Gastroesophageal sphincter (tissue), 4 donors: ENCODE results near the gene F2. TPM values are rescaled to one million over a fixed set of nuclear protein-coding genes. Genes with fewer than 3 reads are reported as not detected.

Source experiments
- ATAC-seq: fragments of 150-250 bp; one replicate; pipeline ENCODE4 v1.9.1; 2016; ENCODE audit warnings: mild to moderate bottlenecking, moderate library complexity
- H3K27ac ChIP-seq, 4 donors: fragments of 200-600 bp; sonication (generic) in 3 of 4; 1 replicate in 3 of 4; 2 replicates in 1 of 4; pipeline ENCODE4 v1.5.1; 2016 to 2019
- H3K27me3 ChIP-seq: fragments of 200-600 bp; sonication (generic); one replicate; pipeline ENCODE4 v1.5.1; 2019
- H3K36me3 ChIP-seq, 2 donors: fragments of 200-600 bp; sonication (generic); one replicate each; pipeline ENCODE4 v1.5.1; 2019; ENCODE audit warnings: control low read depth in 1 of 2
- H3K4me1 ChIP-seq, 3 donors: fragments of 200-600 bp; sonication (generic); 1 replicate in 2 of 3; 2 replicates in 1 of 3; pipeline ENCODE4 v1.5.1; 2016 to 2019; ENCODE audit warnings: control low read depth in 2 of 3
- H3K4me3 ChIP-seq, 2 donors: fragments of 200-600 bp; sonication (generic); one replicate each; pipeline ENCODE4 v1.5.1; 2019; ENCODE audit warnings: mild to moderate bottlenecking in 1 of 2, moderate library complexity in 1 of 2
- H3K9me3 ChIP-seq, 3 donors: fragments of 200-600 bp; sonication (generic); one replicate each; pipeline ENCODE4 v1.5.1; 2017 to 2019; ENCODE audit warnings: control low read depth in 2 of 3
- EP300 ChIP-seq: sonication (generic); formaldehyde crosslinking; IDR thresholded peaks from one replicate; pipeline ENCODE4 v1.6.1; 2017; ENCODE audit warnings: antibody characterized with exemption, mild to moderate bottlenecking
- POLR2A ChIP-seq, 2 donors: fragments of 450-650 bp; IDR thresholded peaks; one replicate each; pipeline ENCODE4 v1.6.1; 2017; ENCODE audit warnings: antibody characterized with exemption in 2 of 2, mild to moderate bottlenecking in 2 of 2, moderate library complexity in 1 of 2
- POLR2AphosphoS5 ChIP-seq: sonication (generic); formaldehyde crosslinking; IDR thresholded peaks from one replicate; pipeline ENCODE4 v1.6.1; 2017; ENCODE audit warnings: antibody characterized with exemption
- WGBS, 2 donors: methylation state at CpG; one replicate each; pipeline ENCODE4 v1.1.5; 2018; ENCODE audit warnings: low coverage in 1 of 2; 5-methylcytosine and 5-hydroxymethylcytosine counted together
- total RNA-seq, 4 donors: library from RNA; depleted of rRNA; stranded (reverse); fragments of >200 nt; gene quantifications; one replicate each; pipeline ENCODE4 v1.1.0, GENCODE V29; 2016
- TF ChIP-seq, protein P1 (sequence below), 4 experiments: fragments of 200-600 bp in 2 of 4; fragments of 450-650 bp in 2 of 4; sonication (generic) in 1 of 4; IDR thresholded peaks; one replicate each; pipeline ENCODE4 v1.5.1; 2017 to 2019; ENCODE audit warnings: antibody characterized with exemption in 4 of 4, mild to moderate bottlenecking in 2 of 4, moderate library complexity in 2 of 4

F2 gene
- total RNA-seq, 4 donors from 2014 or later, result 0.62 to 3.6 TPM; not detected in 2

- Histone ChIP-seq H3K9me3 (no peaks in the 10 kb centered on the region), H3K4me1 (no peaks in the 10 kb centered on the region), H3K27ac (no peak overlapping the region), H3K27me3 (no peaks in the 10 kb centered on the region), H3K4me3 (no peak overlapping the region), H3K36me3 (no peaks in the 10 kb centered on the region)
- no peak for ATAC-seq
- WGBS, 2 donors, result 62 to 71% methylated on average over 3 to 5 of the region's 6 CpGs
- TF ChIP-seq POLR2A (IDR thresholded peaks at IDR 0.05) (no peak), POLR2AphosphoS5 (no peak), EP300 (no peak)
- TF ChIP-seq, protein P1, sequence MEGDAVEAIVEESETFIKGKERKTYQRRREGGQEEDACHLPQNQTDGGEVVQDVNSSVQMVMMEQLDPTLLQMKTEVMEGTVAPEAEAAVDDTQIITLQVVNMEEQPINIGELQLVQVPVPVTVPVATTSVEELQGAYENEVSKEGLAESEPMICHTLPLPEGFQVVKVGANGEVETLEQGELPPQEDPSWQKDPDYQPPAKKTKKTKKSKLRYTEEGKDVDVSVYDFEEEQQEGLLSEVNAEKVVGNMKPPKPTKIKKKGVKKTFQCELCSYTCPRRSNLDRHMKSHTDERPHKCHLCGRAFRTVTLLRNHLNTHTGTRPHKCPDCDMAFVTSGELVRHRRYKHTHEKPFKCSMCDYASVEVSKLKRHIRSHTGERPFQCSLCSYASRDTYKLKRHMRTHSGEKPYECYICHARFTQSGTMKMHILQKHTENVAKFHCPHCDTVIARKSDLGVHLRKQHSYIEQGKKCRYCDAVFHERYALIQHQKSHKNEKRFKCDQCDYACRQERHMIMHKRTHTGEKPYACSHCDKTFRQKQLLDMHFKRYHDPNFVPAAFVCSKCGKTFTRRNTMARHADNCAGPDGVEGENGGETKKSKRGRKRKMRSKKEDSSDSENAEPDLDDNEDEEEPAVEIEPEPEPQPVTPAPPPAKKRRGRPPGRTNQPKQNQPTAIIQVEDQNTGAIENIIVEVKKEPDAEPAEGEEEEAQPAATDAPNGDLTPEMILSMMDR (IDR thresholded peaks at IDR 0.05), result no peak
Measured at GRCh38 chr11:46721286-46721685, 2.3 kb downstream of the F2 start.

GRCh38 chr11:46722566-46723358 lies 3.7 kb downstream of the F2 start:
- Histone ChIP-seq H3K9me3 (no peaks in the 10 kb centered on the region), H3K36me3 (no peaks in the 10 kb centered on the region), H3K27ac (no peak overlapping the region), H3K27me3 (no peaks in the 10 kb centered on the region), H3K4me1 (no peaks in the 10 kb centered on the region), H3K4me3 (no peak overlapping the region)
- WGBS, 2 donors, result 80 to 100% methylated on average over 1 to 6 of the region's 11 CpGs
- no peak for ATAC-seq
- TF ChIP-seq, protein P1 (IDR thresholded peaks at IDR 0.05), result no peak
- TF ChIP-seq EP300, result no peak
- TF ChIP-seq POLR2AphosphoS5, result no peak
- TF ChIP-seq POLR2A (IDR thresholded peaks at IDR 0.05), result no peak

GRCh38 chr11:46723359-46723680 lies 4.3 kb downstream of the F2 start:
- H3K27me3 ChIP-seq, result no peaks in the 10 kb centered on the region
- WGBS, 2 donors, result no CpG with 5 or more reads among the region's 8 CpGs
- ATAC-seq, result no peak
- no peak overlapping the region for H3K4me3 ChIP-seq
- no peaks in the 10 kb centered on the region for H3K9me3 ChIP-seq
- H3K4me1 ChIP-seq, result no peaks in the 10 kb centered on the region
- TF ChIP-seq, protein P1 (IDR thresholded peaks at IDR 0.05), result no peak
- no peak for TF ChIP-seq EP300
- no peak for TF ChIP-seq POLR2AphosphoS5
- TF ChIP-seq POLR2A (IDR thresholded peaks at IDR 0.05), result no peak
- no peaks in the 10 kb centered on the region for H3K36me3 ChIP-seq
- H3K27ac ChIP-seq, result no peak overlapping the region

- no peak for ATAC-seq
- H3K9me3 ChIP-seq, result no peaks in the 10 kb centered on the region
- WGBS, 2 donors, result 40 to 48% methylated on average over 1 to 6 of the region's 8 CpGs
- no peak overlapping the region for H3K4me3 ChIP-seq
- H3K27ac ChIP-seq, result no peak overlapping the region
- H3K27me3 ChIP-seq, result no peaks in the 10 kb centered on the region
- no peaks in the 10 kb centered on the region for H3K36me3 ChIP-seq
- H3K4me1 ChIP-seq, result no peaks in the 10 kb centered on the region
- TF ChIP-seq POLR2AphosphoS5, result no peak
- TF ChIP-seq POLR2A (IDR thresholded peaks at IDR 0.05), result no peak
- TF ChIP-seq EP300, result no peak
Measured at GRCh38 chr11:46724088-46724487, 5.1 kb downstream of the F2 start.

- no peak for ATAC-seq
- WGBS, 2 donors, result 80 to 89% methylated on average over 3 of the region's 19 CpGs
- H3K4me1 ChIP-seq, result no peaks in the 10 kb centered on the region
- H3K4me3 ChIP-seq, result no peak overlapping the region
- no peaks in the 10 kb centered on the region for H3K27me3 ChIP-seq
- no peak overlapping the region for H3K27ac ChIP-seq
- TF ChIP-seq POLR2AphosphoS5 (no peak), POLR2A (IDR thresholded peaks at IDR 0.05) (no peak), EP300 (no peak)
- TF ChIP-seq, protein P1 (IDR thresholded peaks at IDR 0.05), result no peak
- no peaks in the 10 kb centered on the region for H3K9me3 ChIP-seq
- no peaks in the 10 kb centered on the region for H3K36me3 ChIP-seq
Measured at GRCh38 chr11:46725338-46726205, 6.6 kb downstream of the F2 start.
